ENCODE measurements around the gene RCVRN.

Gene RCVRN

GRCh38 chr17:9899280-9900043 is 5.6 kb downstream of the RCVRN start:
- DNase-seq = no peak

- no peak for DNase-seq
Observed at GRCh38 chr17:9898812-9899211, 6.3 kb downstream of the RCVRN start.

GRCh38 chr17:9897372-9897968 is 7.6 kb downstream of the RCVRN start:
- no peak for DNase-seq

- no peak for DNase-seq
Observed at GRCh38 chr17:9895923-9896322, 9.1 kb downstream of the RCVRN start.

GRCh38 chr17:9894231-9894630 is 10.8 kb downstream of the RCVRN start:
- DNase-seq = no peak

- DNase-seq = no peak
Observed at GRCh38 chr17:9893411-9894012, 11.6 kb downstream of the RCVRN start.

- DNase-seq = no peak
Observed at GRCh38 chr17:9890124-9890523, 14.9 kb downstream of the RCVRN start.

- no peak for DNase-seq
Observed at GRCh38 chr17:9887508-9887907, 17.6 kb downstream of the RCVRN start.

- DNase-seq = peak in 1 of 56 donors; percentile 13
Observed at GRCh38 chr17:9886141-9886930, 18.7 kb downstream of the RCVRN start.

- no peak for DNase-seq
Observed at GRCh38 chr17:9883451-9883850, 21.6 kb downstream of the RCVRN start.

GRCh38 chr17:9880582-9880999 is 24.5 kb downstream of the RCVRN start:
- DNase-seq = no peak

GRCh38 chr17:9878786-9879525 is 26.1 kb downstream of the RCVRN start:
- no peak for DNase-seq

- peak in 1 of 56 donors; percentile 4 for DNase-seq
Observed at GRCh38 chr17:9878356-9878755, 26.7 kb downstream of the RCVRN start.

GRCh38 chr17:9875441-9875840 is 29.6 kb downstream of the RCVRN start:
- no peak for DNase-seq

GRCh38 chr17:9874722-9875121 is 30.3 kb downstream of the RCVRN start:
- DNase-seq = no peak

- DNase-seq = no peak
Observed at GRCh38 chr17:9872852-9873251, 32.2 kb downstream of the RCVRN start.

- no peak for DNase-seq
Observed at GRCh38 chr17:9868552-9868951, 36.5 kb downstream of the RCVRN start.

GRCh38 chr17:9865586-9865985 is 39.5 kb downstream of the RCVRN start:
- no peak for DNase-seq

GRCh38 chr17:9862949-9863348 is 42.1 kb downstream of the RCVRN start:
- no peak for DNase-seq

GRCh38 chr17:9862220-9862619 is 42.9 kb downstream of the RCVRN start:
- no peak for DNase-seq

- no peak for DNase-seq
Observed at GRCh38 chr17:9860851-9861250, 44.2 kb downstream of the RCVRN start.

Measured in amygdala (tissue), 56 donors.